Vagina (tissue), 2 donors: Measurements from ENCODE around the gene PACRG. TPM values are rescaled to one million over a fixed set of nuclear protein-coding genes. Genes with fewer than 3 reads are reported as not detected.

Experiments used
- DNase-seq, 2 donors: peaks; one replicate each; pipeline ENCODE4 v3.0.0-alpha.2; 2017; ENCODE audit errors: extremely low spot score in 2 of 2
- H3K27ac ChIP-seq: fragments of 200-600 bp; sonication (generic); one replicate; pipeline ENCODE4 v1.5.1; 2019
- H3K27me3 ChIP-seq: fragments of 200-600 bp; sonication (generic); one replicate; pipeline ENCODE4 v1.5.1; 2019
- H3K36me3 ChIP-seq, 2 donors: fragments of 200-600 bp; sonication (generic); one replicate each; pipeline ENCODE4 v1.5.1; 2017 to 2019
- H3K4me1 ChIP-seq: fragments of 200-600 bp; sonication (generic); one replicate; pipeline ENCODE4 v1.5.1; 2019
- H3K4me3 ChIP-seq, 2 donors: fragments of 200-600 bp; sonication (generic); 1 replicate in 1 of 2; 2 replicates in 1 of 2; pipeline ENCODE4 v1.5.1; 2016 to 2019
- H3K9me3 ChIP-seq: fragments of 200-600 bp; sonication (generic); one replicate; pipeline ENCODE4 v1.5.1; 2019
- POLR2A ChIP-seq, 2 donors: fragments of 450-650 bp; IDR thresholded peaks; one replicate each; pipeline ENCODE4 v1.6.1; 2017; ENCODE audit warnings: antibody characterized with exemption in 2 of 2, mild to moderate bottlenecking in 2 of 2, moderate library complexity in 2 of 2
- POLR2AphosphoS5 ChIP-seq, 2 donors: sonication (generic); formaldehyde crosslinking; IDR thresholded peaks; one replicate each; pipeline ENCODE4 v1.9.0; 2017; ENCODE audit warnings: antibody characterized with exemption in 2 of 2, mild to moderate bottlenecking in 2 of 2, low read depth in 1 of 2; ENCODE audit not compliant: insufficient read depth in 1 of 2
- intact Hi-C: fragments of 100-400 bp; cut with DNase I; formaldehyde crosslinking; loops from one replicate; pipeline ENCODE4 v1.15.1; 2023
- total RNA-seq: library from RNA; depleted of rRNA; stranded (reverse); fragments of >200 nt; gene quantifications from one replicate; pipeline ENCODE4 v1.2.3, GENCODE V29; 2016
- TF ChIP-seq, protein P1 (sequence below), 3 experiments: fragments of 450-650 bp in 2 of 3; fragments of 200-600 bp in 1 of 3; sonication (generic) in 1 of 3; IDR thresholded peaks; one replicate each; pipeline ENCODE4 v1.5.1; 2017 to 2019; ENCODE audit warnings: antibody characterized with exemption in 3 of 3, mild to moderate bottlenecking in 2 of 3, moderate library complexity in 2 of 3

The PACRG gene
- total RNA-seq, 1 donor from 2014 or later, result not detected

- TF ChIP-seq, protein P1, sequence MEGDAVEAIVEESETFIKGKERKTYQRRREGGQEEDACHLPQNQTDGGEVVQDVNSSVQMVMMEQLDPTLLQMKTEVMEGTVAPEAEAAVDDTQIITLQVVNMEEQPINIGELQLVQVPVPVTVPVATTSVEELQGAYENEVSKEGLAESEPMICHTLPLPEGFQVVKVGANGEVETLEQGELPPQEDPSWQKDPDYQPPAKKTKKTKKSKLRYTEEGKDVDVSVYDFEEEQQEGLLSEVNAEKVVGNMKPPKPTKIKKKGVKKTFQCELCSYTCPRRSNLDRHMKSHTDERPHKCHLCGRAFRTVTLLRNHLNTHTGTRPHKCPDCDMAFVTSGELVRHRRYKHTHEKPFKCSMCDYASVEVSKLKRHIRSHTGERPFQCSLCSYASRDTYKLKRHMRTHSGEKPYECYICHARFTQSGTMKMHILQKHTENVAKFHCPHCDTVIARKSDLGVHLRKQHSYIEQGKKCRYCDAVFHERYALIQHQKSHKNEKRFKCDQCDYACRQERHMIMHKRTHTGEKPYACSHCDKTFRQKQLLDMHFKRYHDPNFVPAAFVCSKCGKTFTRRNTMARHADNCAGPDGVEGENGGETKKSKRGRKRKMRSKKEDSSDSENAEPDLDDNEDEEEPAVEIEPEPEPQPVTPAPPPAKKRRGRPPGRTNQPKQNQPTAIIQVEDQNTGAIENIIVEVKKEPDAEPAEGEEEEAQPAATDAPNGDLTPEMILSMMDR (IDR thresholded peaks at IDR 0.05), result no peak
- TF ChIP-seq POLR2A (IDR thresholded peaks at IDR 0.05) (no peak), POLR2AphosphoS5 (IDR thresholded peaks at IDR 0.05; ENCODE audit: insufficient read depth in 1 of 2, low read depth in 1 of 2) (no peak)
- no peak overlapping the region for H3K4me3 ChIP-seq
- H3K4me1 ChIP-seq, result peaks cover 5% of the 10 kb centered on the region
- no peaks in the 10 kb centered on the region for H3K27me3 ChIP-seq
- intact Hi-C loops, result no loop called here
- DNase-seq, result no peak
- H3K27ac ChIP-seq, result no peak overlapping the region
- no peaks in the 10 kb centered on the region for H3K9me3 ChIP-seq
- H3K36me3 ChIP-seq, result no peaks in the 10 kb centered on the region
These were observed 5.5 kb upstream of the PACRG start for GRCh38 chr6:162722226-162722625.

GRCh38 chr6:162722633-162723032, 5.1 kb upstream of the PACRG start:
- Histone ChIP-seq H3K36me3 (no peaks in the 10 kb centered on the region), H3K4me3 (no peak overlapping the region), H3K4me1 (peaks cover 5% of the 10 kb centered on the region), H3K27ac (no peak overlapping the region), H3K9me3 (no peaks in the 10 kb centered on the region), H3K27me3 (no peaks in the 10 kb centered on the region)
- intact Hi-C loops, result no loop called here
- no peak for DNase-seq
- no peak for TF ChIP-seq POLR2A (IDR thresholded peaks at IDR 0.05)
- no peak for TF ChIP-seq POLR2AphosphoS5 (IDR thresholded peaks at IDR 0.05; ENCODE audit: insufficient read depth in 1 of 2, low read depth in 1 of 2)
- TF ChIP-seq, protein P1 (IDR thresholded peaks at IDR 0.05), result no peak

DNA sequence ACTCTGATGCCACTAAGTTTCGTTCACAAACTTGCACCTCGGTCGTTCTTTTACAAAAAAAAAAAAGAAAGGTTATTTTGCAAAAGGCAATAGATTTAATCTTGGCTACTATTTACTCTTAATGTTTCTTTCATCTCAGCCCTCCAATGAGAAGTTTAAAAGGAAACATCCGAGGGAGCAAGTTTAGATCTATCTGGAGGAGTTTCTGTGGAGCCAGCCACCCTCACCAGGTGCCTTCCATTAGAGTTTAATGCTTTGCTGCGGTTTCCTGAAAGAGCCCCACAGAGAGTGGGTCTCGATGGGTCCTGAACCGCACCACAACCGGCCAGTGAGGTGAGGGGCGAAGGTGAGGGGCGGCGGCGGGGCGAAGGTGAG, 840 bp upstream of the PACRG start:
- no peaks in the 10 kb centered on the region for H3K27me3 ChIP-seq
- no peak for TF ChIP-seq POLR2AphosphoS5 (IDR thresholded peaks at IDR 0.05; ENCODE audit: insufficient read depth in 1 of 2, low read depth in 1 of 2)
- TF ChIP-seq, protein P1 (IDR thresholded peaks at IDR 0.05), result no peak
- no peak for TF ChIP-seq POLR2A (IDR thresholded peaks at IDR 0.05)
- H3K27ac ChIP-seq, result peak overlapping the region; percentile 84
- H3K36me3 ChIP-seq, result no peaks in the 10 kb centered on the region
- DNase-seq, result no peak
- H3K4me3 ChIP-seq, result peak overlapping the region; percentile 55 to 90
- no peaks in the 10 kb centered on the region for H3K9me3 ChIP-seq
- intact Hi-C loops, result no loop called here
- H3K4me1 ChIP-seq, result peaks cover 11% of the 10 kb centered on the region

GRCh38 chr6:162728197-162728596, 423 bp downstream of the PACRG start:
- no peaks in the 10 kb centered on the region for H3K27me3 ChIP-seq
- intact Hi-C loops, result no loop called here
- H3K4me1 ChIP-seq, result peaks cover 11% of the 10 kb centered on the region
- H3K9me3 ChIP-seq, result no peaks in the 10 kb centered on the region
- H3K36me3 ChIP-seq, result no peaks in the 10 kb centered on the region
- no peak for DNase-seq
- peak overlapping the region; percentile 84 for H3K27ac ChIP-seq
- TF ChIP-seq, protein P1 (IDR thresholded peaks at IDR 0.05), result no peak
- TF ChIP-seq POLR2A (IDR thresholded peaks at IDR 0.05) (no peak), POLR2AphosphoS5 (IDR thresholded peaks at IDR 0.05; ENCODE audit: insufficient read depth in 1 of 2, low read depth in 1 of 2) (no peak)
- H3K4me3 ChIP-seq, result peak overlapping the region; percentile 55 to 90

DNA sequence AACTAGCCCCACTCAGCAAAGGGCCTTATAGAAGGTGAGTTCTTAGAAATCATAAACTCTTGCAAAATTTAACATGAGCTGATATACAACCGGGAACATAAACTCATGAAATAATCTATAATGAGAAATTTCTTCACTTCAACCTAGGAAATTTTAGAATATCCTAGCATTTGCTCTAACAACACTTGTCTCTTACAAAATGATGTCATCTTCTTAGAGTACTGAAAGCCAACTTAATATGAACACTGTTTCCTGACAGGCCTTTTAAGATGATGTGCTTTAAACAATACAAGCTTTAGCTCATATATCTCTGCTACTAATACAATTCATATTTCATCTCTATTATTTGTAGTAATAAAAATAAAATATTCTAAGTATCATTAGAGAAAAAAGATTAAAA, 932 bp downstream of the PACRG start:
- Histone ChIP-seq H3K9me3 (no peaks in the 10 kb centered on the region), H3K27ac (peak overlapping the region; percentile 84), H3K27me3 (no peaks in the 10 kb centered on the region), H3K36me3 (no peaks in the 10 kb centered on the region), H3K4me3 (no peak overlapping the region), H3K4me1 (peaks cover 11% of the 10 kb centered on the region)
- intact Hi-C loops, result no loop called here
- DNase-seq, result no peak
- TF ChIP-seq POLR2A (IDR thresholded peaks at IDR 0.05), result no peak
- no peak for TF ChIP-seq POLR2AphosphoS5 (IDR thresholded peaks at IDR 0.05; ENCODE audit: insufficient read depth in 1 of 2, low read depth in 1 of 2)
- TF ChIP-seq, protein P1 (IDR thresholded peaks at IDR 0.05), result no peak
